Measurements from ENCODE around the gene ZNF697.

ZNF697 gene

DNA sequence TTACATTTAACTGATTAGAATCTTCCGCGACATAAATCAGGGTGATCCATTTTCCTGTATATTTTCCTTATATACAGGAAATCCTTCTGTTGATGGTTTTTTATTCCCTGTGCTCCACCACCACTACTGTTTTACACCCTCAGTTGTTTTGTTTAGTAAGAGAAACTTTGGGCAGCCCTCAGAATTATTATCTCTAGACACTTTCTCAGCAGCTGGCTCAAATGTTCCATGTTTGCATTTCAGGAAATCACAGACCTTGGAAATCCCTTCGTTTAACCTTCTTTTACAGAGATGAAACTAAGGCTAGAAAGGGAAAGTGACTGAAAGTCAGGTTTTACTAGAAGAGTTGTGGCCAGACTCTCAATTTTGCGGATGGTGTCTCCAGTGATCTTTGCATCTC, 15.2 kb downstream of the ZNF697 start:
- no peaks in the 10 kb centered on the region for H3K36me3 ChIP-seq (ENCODE audit: control insufficient read depth, insufficient read depth, low read length)
- H3K9me3 ChIP-seq (ENCODE audit: control insufficient read depth, low read length) = no peaks in the 10 kb centered on the region
- 94 to 96% methylated on average over 4 of the region's 4 CpGs for WGBS, 2 experiments
- no peaks in the 10 kb centered on the region for H3K4me1 ChIP-seq (ENCODE audit: control insufficient read depth, insufficient read depth, low read length)
- H3K4me3 ChIP-seq (ENCODE audit: insufficient read depth, low read depth, low read length) = no peak overlapping the region
- no peaks in the 10 kb centered on the region for H3K27me3 ChIP-seq (ENCODE audit: control insufficient read depth, insufficient read depth, low read length, poor library complexity, severe bottlenecking)
- H3K27ac ChIP-seq (ENCODE audit: insufficient read depth, low read depth, low read length, poor library complexity, severe bottlenecking) = no peak overlapping the region

DNA sequence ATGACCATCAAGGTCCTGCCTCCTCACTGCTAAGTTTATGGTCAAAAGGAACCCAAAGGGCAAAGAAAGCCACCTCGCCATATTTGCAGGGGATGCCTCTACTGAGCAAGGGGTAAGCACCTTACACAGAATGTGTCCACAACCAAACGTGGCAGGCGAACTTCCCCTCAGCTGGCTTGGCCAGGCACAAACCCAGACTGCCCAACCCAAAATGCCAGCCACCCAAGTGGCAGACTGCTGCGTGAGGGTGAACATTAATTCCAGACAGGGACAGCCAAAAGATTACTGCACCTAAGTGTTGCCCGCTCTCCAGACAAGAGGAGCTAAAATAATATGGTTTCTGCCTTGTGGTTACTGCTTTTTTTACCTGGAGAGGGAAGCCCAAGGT, 16.0 kb downstream of the ZNF697 start:
- Histone ChIP-seq H3K27me3 (ENCODE audit: control insufficient read depth, insufficient read depth, low read length, poor library complexity, severe bottlenecking) (no peaks in the 10 kb centered on the region), H3K9me3 (ENCODE audit: control insufficient read depth, low read length) (no peaks in the 10 kb centered on the region), H3K4me1 (ENCODE audit: control insufficient read depth, insufficient read depth, low read length) (no peaks in the 10 kb centered on the region), H3K4me3 (ENCODE audit: insufficient read depth, low read depth, low read length) (no peak overlapping the region), H3K36me3 (ENCODE audit: control insufficient read depth, insufficient read depth, low read length) (no peaks in the 10 kb centered on the region), H3K27ac (ENCODE audit: insufficient read depth, low read depth, low read length, poor library complexity, severe bottlenecking) (no peak overlapping the region)
- 95 to 98% methylated on average over 5 of the region's 5 CpGs for WGBS, 2 experiments

DNA sequence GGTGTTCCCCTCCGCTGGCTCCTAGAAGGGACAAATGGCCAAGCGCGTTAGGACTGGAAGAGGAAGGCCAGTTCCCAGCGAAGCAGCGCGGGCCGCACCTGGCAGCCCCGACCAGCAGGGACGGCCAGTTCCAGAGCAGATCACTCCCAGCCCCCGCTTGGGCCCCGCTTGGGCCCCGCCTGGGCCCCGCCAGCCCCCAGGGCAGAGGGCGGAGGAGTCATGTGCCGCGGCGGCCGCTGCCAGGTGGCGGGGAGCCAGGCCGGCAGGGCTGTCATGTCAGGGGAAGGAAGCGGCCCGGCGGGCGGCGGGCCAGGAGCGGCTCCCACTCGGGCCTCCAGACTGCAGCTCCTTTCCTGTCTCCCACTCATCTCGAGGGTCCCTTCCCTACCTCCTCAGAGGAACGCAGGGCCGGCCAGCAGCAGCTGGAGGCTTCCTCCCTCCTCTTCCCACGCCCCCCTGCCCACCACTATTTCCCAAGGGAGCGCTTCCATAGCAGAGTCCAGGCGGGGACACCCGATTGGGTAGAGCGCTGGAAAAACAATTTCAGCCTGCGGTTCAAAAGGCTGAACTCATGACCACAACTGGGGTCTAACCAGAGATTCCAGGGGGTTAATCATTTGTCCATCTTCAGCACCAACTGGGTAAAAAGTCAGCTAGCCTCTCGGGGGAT, 16.5 kb downstream of the ZNF697 start:
- no peak overlapping the region for H3K27ac ChIP-seq (ENCODE audit: insufficient read depth, low read depth, low read length, poor library complexity, severe bottlenecking)
- H3K4me1 ChIP-seq (ENCODE audit: control insufficient read depth, insufficient read depth, low read length) = no peaks in the 10 kb centered on the region
- H3K27me3 ChIP-seq (ENCODE audit: control insufficient read depth, insufficient read depth, low read length, poor library complexity, severe bottlenecking) = no peaks in the 10 kb centered on the region
- 77 to 84% methylated on average over 37 of the region's 37 CpGs for WGBS, 2 experiments
- no peaks in the 10 kb centered on the region for H3K9me3 ChIP-seq (ENCODE audit: control insufficient read depth, low read length)
- no peaks in the 10 kb centered on the region for H3K36me3 ChIP-seq (ENCODE audit: control insufficient read depth, insufficient read depth, low read length)
- H3K4me3 ChIP-seq (ENCODE audit: insufficient read depth, low read depth, low read length) = no peak overlapping the region

DNA sequence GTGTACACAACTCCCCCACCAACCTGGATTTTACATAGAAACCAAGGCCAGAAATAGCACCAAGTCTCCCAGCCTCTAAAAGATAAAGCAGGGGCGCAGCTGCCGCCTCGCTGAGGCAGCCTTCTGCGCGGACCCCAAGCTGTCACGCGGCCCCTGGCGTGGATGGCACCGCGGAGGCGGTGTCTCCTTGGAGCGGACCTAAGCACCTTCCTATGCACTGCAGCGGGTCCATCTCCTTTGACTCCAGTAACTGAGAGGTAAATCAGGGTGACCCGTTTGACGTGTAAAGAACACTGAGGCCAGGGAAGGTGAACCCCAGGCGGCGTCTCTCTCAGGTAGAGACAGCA, 17.0 kb downstream of the ZNF697 start:
- Histone ChIP-seq H3K27ac (ENCODE audit: insufficient read depth, low read depth, low read length, poor library complexity, severe bottlenecking) (no peak overlapping the region), H3K36me3 (ENCODE audit: control insufficient read depth, insufficient read depth, low read length) (no peaks in the 10 kb centered on the region), H3K9me3 (ENCODE audit: control insufficient read depth, low read length) (no peaks in the 10 kb centered on the region), H3K4me1 (ENCODE audit: control insufficient read depth, insufficient read depth, low read length) (no peaks in the 10 kb centered on the region), H3K4me3 (ENCODE audit: insufficient read depth, low read depth, low read length) (no peak overlapping the region), H3K27me3 (ENCODE audit: control insufficient read depth, insufficient read depth, low read length, poor library complexity, severe bottlenecking) (no peaks in the 10 kb centered on the region)
- 92 to 94% methylated on average over 17 of the region's 17 CpGs for WGBS, 2 experiments

DNA sequence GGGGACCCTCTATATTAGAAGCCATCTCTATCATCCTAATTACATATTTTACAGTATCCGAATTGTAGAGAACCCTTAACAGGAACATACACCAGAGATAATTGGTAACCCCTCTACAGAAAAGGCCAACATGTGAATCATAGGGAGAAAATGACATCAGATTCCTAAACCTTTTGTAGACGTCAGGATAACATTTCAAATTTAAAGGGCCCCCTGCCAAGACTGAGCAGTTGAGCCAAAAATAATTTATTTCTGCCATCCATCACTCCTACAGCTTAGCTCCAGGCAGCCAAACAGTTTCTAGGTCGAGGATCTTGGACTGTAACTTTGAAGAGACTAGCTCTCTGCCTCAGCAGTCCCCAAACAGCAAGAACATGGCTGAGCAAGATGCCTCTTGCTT, 21.2 kb downstream of the ZNF697 start:
- Histone ChIP-seq H3K4me3 (ENCODE audit: insufficient read depth, low read depth, low read length) (no peak overlapping the region), H3K9me3 (ENCODE audit: control insufficient read depth, low read length) (no peaks in the 10 kb centered on the region), H3K36me3 (ENCODE audit: control insufficient read depth, insufficient read depth, low read length) (no peaks in the 10 kb centered on the region), H3K27ac (ENCODE audit: insufficient read depth, low read depth, low read length, poor library complexity, severe bottlenecking) (no peak overlapping the region), H3K27me3 (ENCODE audit: control insufficient read depth, insufficient read depth, low read length, poor library complexity, severe bottlenecking) (no peaks in the 10 kb centered on the region), H3K4me1 (ENCODE audit: control insufficient read depth, insufficient read depth, low read length) (no peaks in the 10 kb centered on the region)
- WGBS, 2 experiments = 89 to 93% methylated on average over 3 of the region's 3 CpGs

DNA sequence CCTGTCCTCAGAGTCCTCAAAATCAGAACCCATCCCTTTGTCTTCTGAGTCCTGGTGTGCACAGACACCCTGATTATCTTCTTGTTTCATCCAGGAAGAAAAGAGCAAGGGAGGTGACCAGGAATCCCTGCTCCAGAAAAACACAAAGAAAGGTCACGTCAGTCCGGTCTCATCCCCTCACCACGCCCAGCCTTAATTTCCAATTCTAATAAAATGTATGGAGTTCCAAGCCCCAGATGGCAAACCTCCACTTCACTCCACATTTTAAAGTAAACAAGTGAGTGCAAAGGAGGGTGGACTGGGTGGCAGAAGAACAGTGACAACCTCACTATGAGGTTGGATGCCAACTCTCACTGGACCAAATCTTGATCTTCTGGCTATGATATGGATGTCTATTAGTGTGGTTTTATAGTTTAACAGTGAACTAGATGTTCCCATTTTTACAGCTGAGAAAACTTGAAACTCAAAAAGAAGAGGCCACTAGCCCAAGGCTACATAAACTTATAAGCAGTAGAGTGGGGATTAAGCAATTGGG, 22.0 kb downstream of the ZNF697 start:
- Histone ChIP-seq H3K36me3 (ENCODE audit: control insufficient read depth, insufficient read depth, low read length) (no peaks in the 10 kb centered on the region), H3K4me3 (ENCODE audit: insufficient read depth, low read depth, low read length) (no peak overlapping the region), H3K27me3 (ENCODE audit: control insufficient read depth, insufficient read depth, low read length, poor library complexity, severe bottlenecking) (no peaks in the 10 kb centered on the region), H3K27ac (ENCODE audit: insufficient read depth, low read depth, low read length, poor library complexity, severe bottlenecking) (no peak overlapping the region), H3K4me1 (ENCODE audit: control insufficient read depth, insufficient read depth, low read length) (no peaks in the 10 kb centered on the region), H3K9me3 (ENCODE audit: control insufficient read depth, low read length) (no peaks in the 10 kb centered on the region)
- 87 to 100% methylated on average over 3 of the region's 3 CpGs for WGBS, 2 experiments

DNA sequence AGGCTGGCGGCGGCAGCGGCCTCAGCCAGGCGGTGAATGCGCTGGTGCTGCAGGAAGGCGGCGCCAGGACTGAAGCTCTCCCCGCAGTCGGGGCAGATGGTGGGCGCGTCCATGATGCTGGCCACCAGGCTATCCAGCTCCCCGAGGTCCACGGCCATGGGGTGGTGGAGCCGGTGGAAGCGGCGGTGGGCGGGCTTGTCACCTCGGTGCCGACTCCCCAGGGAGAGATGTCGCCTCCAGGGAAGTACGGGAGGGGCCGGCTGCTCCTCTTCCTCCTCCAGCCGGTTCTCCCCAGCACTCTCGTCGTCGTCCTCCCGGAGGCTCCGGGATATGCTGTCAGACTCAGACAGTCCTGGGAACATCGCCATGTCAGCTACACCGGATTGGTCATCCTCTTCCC, 24.4 kb downstream of the ZNF697 start:
- no peaks in the 10 kb centered on the region for H3K36me3 ChIP-seq (ENCODE audit: control insufficient read depth, insufficient read depth, low read length)
- no peaks in the 10 kb centered on the region for H3K4me1 ChIP-seq (ENCODE audit: control insufficient read depth, insufficient read depth, low read length)
- no peak overlapping the region for H3K27ac ChIP-seq (ENCODE audit: insufficient read depth, low read depth, low read length, poor library complexity, severe bottlenecking)
- no peak overlapping the region for H3K4me3 ChIP-seq (ENCODE audit: insufficient read depth, low read depth, low read length)
- H3K9me3 ChIP-seq (ENCODE audit: control insufficient read depth, low read length) = no peaks in the 10 kb centered on the region
- no peaks in the 10 kb centered on the region for H3K27me3 ChIP-seq (ENCODE audit: control insufficient read depth, insufficient read depth, low read length, poor library complexity, severe bottlenecking)
- 93 to 94% methylated on average over 30 of the region's 30 CpGs for WGBS, 2 experiments

DNA sequence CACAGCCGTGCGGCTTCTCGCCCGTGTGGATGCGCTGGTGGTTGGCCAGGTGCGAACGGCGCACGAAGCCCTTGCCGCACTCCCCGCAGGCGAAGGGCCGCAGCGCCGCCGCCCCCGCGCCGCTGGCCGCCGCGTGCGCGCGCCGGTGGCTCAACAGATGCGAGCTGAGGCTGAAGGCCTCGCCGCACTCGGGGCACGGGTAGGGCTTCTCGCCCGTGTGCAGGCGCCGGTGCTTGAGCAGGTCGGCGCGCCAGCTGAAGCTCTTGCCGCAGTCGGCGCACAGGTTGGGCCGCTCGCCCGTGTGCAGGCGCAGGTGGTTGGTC, 24.9 kb downstream of the ZNF697 start:
- WGBS, 2 experiments = 94 to 95% methylated on average over 45 of the region's 45 CpGs
- Histone ChIP-seq H3K4me3 (ENCODE audit: insufficient read depth, low read depth, low read length) (no peak overlapping the region), H3K36me3 (ENCODE audit: control insufficient read depth, insufficient read depth, low read length) (no peaks in the 10 kb centered on the region), H3K27me3 (ENCODE audit: control insufficient read depth, insufficient read depth, low read length, poor library complexity, severe bottlenecking) (no peaks in the 10 kb centered on the region), H3K9me3 (ENCODE audit: control insufficient read depth, low read length) (no peaks in the 10 kb centered on the region), H3K4me1 (ENCODE audit: control insufficient read depth, insufficient read depth, low read length) (no peaks in the 10 kb centered on the region), H3K27ac (ENCODE audit: insufficient read depth, low read depth, low read length, poor library complexity, severe bottlenecking) (no peak overlapping the region)

DNA sequence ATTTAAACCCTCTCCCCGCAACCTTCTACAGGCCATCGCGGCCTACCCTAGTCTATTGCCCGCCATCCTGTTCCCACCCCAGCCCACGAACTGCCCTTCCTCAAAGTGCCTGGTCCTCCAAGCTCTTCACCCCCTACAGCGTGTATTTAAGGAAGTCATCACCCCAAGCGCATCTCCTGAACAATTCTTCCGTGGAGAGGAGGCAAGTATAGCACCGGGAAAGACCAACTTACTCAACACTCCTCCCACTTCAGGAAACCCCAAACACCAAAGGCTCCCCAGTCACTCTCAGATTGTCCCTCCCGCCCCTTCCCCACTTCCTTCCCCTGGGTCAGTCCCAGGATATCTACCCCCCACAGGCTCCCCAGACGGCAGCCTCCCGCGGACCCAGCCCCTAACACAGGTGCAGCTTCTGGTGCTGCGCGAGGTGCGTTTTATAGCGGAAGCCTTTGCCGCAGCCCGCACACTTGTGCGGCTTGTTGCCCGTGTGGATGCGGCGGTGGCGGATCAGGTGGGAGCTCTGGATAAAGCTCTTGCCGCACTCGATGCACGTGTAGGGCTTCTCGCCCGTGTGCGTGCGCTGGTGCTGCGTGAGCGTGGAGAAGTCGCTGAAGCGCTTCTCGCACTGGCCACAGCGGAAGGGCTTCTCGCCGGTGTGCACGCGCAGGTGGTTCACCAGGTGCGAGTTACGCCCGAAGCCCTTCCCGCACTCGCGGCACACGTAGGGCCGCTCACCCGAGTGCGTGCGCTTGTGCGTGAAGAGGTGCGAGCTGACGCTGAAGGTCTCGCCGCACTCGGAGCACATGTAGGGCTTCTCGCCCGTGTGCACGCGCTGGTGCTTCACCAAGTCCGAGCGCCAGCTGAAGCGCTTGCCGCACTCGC, 25.5 kb downstream of the ZNF697 start:
- no peaks in the 10 kb centered on the region for H3K9me3 ChIP-seq (ENCODE audit: control insufficient read depth, low read length)
- H3K4me3 ChIP-seq (ENCODE audit: insufficient read depth, low read depth, low read length) = no peak overlapping the region
- no peak overlapping the region for H3K27ac ChIP-seq (ENCODE audit: insufficient read depth, low read depth, low read length, poor library complexity, severe bottlenecking)
- 95% methylated on average over 67 of the region's 67 CpGs for WGBS, 2 experiments
- no peaks in the 10 kb centered on the region for H3K27me3 ChIP-seq (ENCODE audit: control insufficient read depth, insufficient read depth, low read length, poor library complexity, severe bottlenecking)
- no peaks in the 10 kb centered on the region for H3K4me1 ChIP-seq (ENCODE audit: control insufficient read depth, insufficient read depth, low read length)
- H3K36me3 ChIP-seq (ENCODE audit: control insufficient read depth, insufficient read depth, low read length) = no peaks in the 10 kb centered on the region

DNA sequence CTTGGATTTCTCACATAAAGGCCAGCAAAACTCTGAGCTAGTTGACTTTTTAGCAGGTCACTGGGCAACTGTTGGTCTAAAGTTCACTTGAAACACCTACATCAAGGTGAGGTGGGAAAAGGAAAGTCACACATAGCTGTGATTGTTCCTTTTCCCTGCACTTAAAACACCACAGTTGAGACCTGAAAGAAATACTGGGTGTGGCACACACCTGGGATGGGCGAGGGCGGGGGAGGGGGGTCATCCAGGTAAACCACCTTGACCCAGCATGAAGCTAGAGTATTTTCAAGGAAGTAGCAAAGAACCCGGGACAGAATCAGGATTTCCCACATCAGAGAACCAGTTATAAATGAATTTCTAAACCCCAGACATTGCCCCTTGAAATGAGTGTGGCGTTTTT, 26.4 kb downstream of the ZNF697 start:
- H3K27ac ChIP-seq (ENCODE audit: insufficient read depth, low read depth, low read length, poor library complexity, severe bottlenecking) = no peak overlapping the region
- 91 to 94% methylated on average over 4 of the region's 4 CpGs for WGBS, 2 experiments
- no peaks in the 10 kb centered on the region for H3K9me3 ChIP-seq (ENCODE audit: control insufficient read depth, low read length)
- H3K27me3 ChIP-seq (ENCODE audit: control insufficient read depth, insufficient read depth, low read length, poor library complexity, severe bottlenecking) = no peaks in the 10 kb centered on the region
- H3K4me1 ChIP-seq (ENCODE audit: control insufficient read depth, insufficient read depth, low read length) = no peaks in the 10 kb centered on the region
- H3K36me3 ChIP-seq (ENCODE audit: control insufficient read depth, insufficient read depth, low read length) = no peaks in the 10 kb centered on the region
- H3K4me3 ChIP-seq (ENCODE audit: insufficient read depth, low read depth, low read length) = no peak overlapping the region

Data from ectodermal cell (in vitro differentiated cells).